Hepatocyte (in vitro differentiated cells): Measurements from ENCODE around the gene CYB5R3. TPM values are rescaled to one million over a fixed set of nuclear protein-coding genes. Genes with fewer than 3 reads are reported as not detected.
"Not testable (repeated sequence)": the region's sequence is repeated elsewhere in the genome, so short reads cannot be mapped to it uniquely, and the experiment has no call there.

ENCODE experiments used
- DNase-seq: peaks from one replicate; pipeline ENCODE4 v3.0.0-alpha.2; 2016; ENCODE audit warnings: low spot score
- H2AFZ ChIP-seq: fragments of 200-600 bp; sonication (generic); 2 replicates; pipeline ENCODE4 v1.6.0; 2016; ENCODE audit warnings: antibody characterized with exemption, mild to moderate bottlenecking
- H3K27ac ChIP-seq: fragments of 200-600 bp; sonication (generic); 2 replicates; pipeline ENCODE4 v1.5.1; 2016; ENCODE audit warnings: mild to moderate bottlenecking
- H3K27me3 ChIP-seq: fragments of 200-600 bp; sonication (generic); 2 replicates; pipeline ENCODE4 v1.6.1; 2016
- H3K36me3 ChIP-seq: fragments of 200-600 bp; sonication (generic); replicated peaks from 2 replicates; pipeline ENCODE4 v1.5.1; 2016; ENCODE audit warnings: low read depth; ENCODE audit not compliant: insufficient read depth
- H3K4me1 ChIP-seq: fragments of 200-600 bp; sonication (generic); 2 replicates; pipeline ENCODE4 v1.5.1; 2016; ENCODE audit warnings: mild to moderate bottlenecking, moderate library complexity; ENCODE audit not compliant: insufficient read depth
- H3K4me2 ChIP-seq: fragments of 200-600 bp; sonication (generic); 2 replicates; pipeline ENCODE4 v1.6.0; 2016
- H3K4me3 ChIP-seq: fragments of 200-600 bp; sonication (generic); 2 replicates; pipeline ENCODE4 v1.5.1; 2016; ENCODE audit warnings: mild to moderate bottlenecking
- H3K79me2 ChIP-seq: fragments of 200-600 bp; sonication (generic); 2 replicates; pipeline ENCODE4 v1.6.0; 2017; ENCODE audit warnings: mild to moderate bottlenecking
- H3K9me2 ChIP-seq: fragments of 200-600 bp; sonication (generic); replicated peaks from 2 replicates; pipeline ENCODE4 v1.6.0; 2017; ENCODE audit warnings: mild to moderate bottlenecking; ENCODE audit not compliant: insufficient read depth
- H3K9me3 ChIP-seq: fragments of 200-600 bp; sonication (generic); 2 replicates; pipeline ENCODE4 v1.5.1; 2016; ENCODE audit warnings: low read depth, mild to moderate bottlenecking
- H4K20me1 ChIP-seq: fragments of 200-600 bp; sonication (generic); 2 replicates; pipeline ENCODE4 v1.6.0; 2016; ENCODE audit warnings: mild to moderate bottlenecking; ENCODE audit not compliant: insufficient read depth, poor library complexity, severe bottlenecking
- CTCF ChIP-seq: fragments of 200-600 bp; sonication (generic); IDR thresholded peaks from 2 replicates; pipeline ENCODE4 v1.5.1; 2016; ENCODE audit warnings: antibody characterized with exemption, mild to moderate bottlenecking; ENCODE audit not compliant: poor library complexity
- EZH2 ChIP-seq: fragments of 200-600 bp; sonication (generic); IDR thresholded peaks from 2 replicates; pipeline ENCODE4 v1.6.1; 2016; ENCODE audit warnings: antibody characterized with exemption, mild to moderate bottlenecking, borderline replicate concordance
- EZH2phosphoT487 ChIP-seq: fragments of 200-600 bp; sonication (generic); IDR thresholded peaks from one replicate; pipeline ENCODE4 v1.6.1; 2018; ENCODE audit warnings: antibody characterized with exemption, mild to moderate bottlenecking, low read depth, moderate library complexity; ENCODE audit not compliant: unreplicated experiment, severe bottlenecking
- WGBS: methylation state at CpG from one replicate; pipeline ENCODE4 v1.1.6; 2016; ENCODE audit warnings: low lambda C conversion rate; ENCODE audit errors: missing lambda C conversion rate; 5-methylcytosine and 5-hydroxymethylcytosine counted together
- polyA plus RNA-seq: library from polyadenylated mRNA; unstranded; fragments of >200 nt; fragmentation: Nextera tagmentation; extraction: Ambion mirVana; gene quantifications from 2 replicates; pipeline ENCODE4 v1.2.1, GENCODE V29; 2016
- total RNA-seq: library from RNA; depleted of rRNA; stranded (reverse); fragments of >200 nt; gene quantifications from 2 replicates; pipeline ENCODE4 v1.2.3, GENCODE V29; 2014

Gene CYB5R3
- total and polyA plus RNA-seq, 2 experiments from 2014 or later = 119 to 438 TPM

- no peak overlapping the region for H3K27ac ChIP-seq
- no peaks in the 10 kb centered on the region for H3K36me3 ChIP-seq
- H3K9me2 ChIP-seq = no peaks in the 10 kb centered on the region
- H3K27me3 ChIP-seq = no peaks in the 10 kb centered on the region
- peaks cover 5% of the 10 kb centered on the region for H3K4me1 ChIP-seq
- H2AFZ ChIP-seq = no peak overlapping the region
- H3K4me2 ChIP-seq = no peak overlapping the region
- H3K9me3 ChIP-seq = no peaks in the 10 kb centered on the region
- TF ChIP-seq EZH2phosphoT487 = no peak
- no peak for TF ChIP-seq EZH2
- no peaks in the 10 kb centered on the region for H3K79me2 ChIP-seq
- DNase-seq = no peak
- H4K20me1 ChIP-seq = no peaks in the 10 kb centered on the region
- no peak overlapping the region for H3K4me3 ChIP-seq
- 94% methylated on average over 24 of the region's 35 CpGs for WGBS
Observed at GRCh38 chr22:42619261-42620063, 29.7 kb downstream of the CYB5R3 start.

GRCh38 chr22:42617155-42617983 is 31.8 kb downstream of the CYB5R3 start:
- Histone ChIP-seq H4K20me1 (peaks cover 12% of the 10 kb centered on the region), H3K27me3 (no peaks in the 10 kb centered on the region), H3K4me2 (no peak overlapping the region), H3K9me2 (no peaks in the 10 kb centered on the region), H2AFZ (no peak overlapping the region), H3K4me3 (no peak overlapping the region), H3K36me3 (no peaks in the 10 kb centered on the region), H3K4me1 (peaks cover 17% of the 10 kb centered on the region), H3K27ac (no peak overlapping the region), H3K79me2 (peaks cover 18% of the 10 kb centered on the region), H3K9me3 (no peaks in the 10 kb centered on the region)
- TF ChIP-seq EZH2 (no peak), EZH2phosphoT487 (no peak), CTCF (no peak)
- no peak for DNase-seq
- WGBS = 81% methylated on average over 20 of the region's 20 CpGs

- H3K9me3 ChIP-seq, H3K36me3 ChIP-seq, H3K9me2 ChIP-seq, H3K4me3 ChIP-seq, H2AFZ ChIP-seq, H3K27me3 ChIP-seq, DNase-seq: not testable (repeated sequence)
- H4K20me1 ChIP-seq = peaks cover 28% of the 10 kb centered on the region
- peaks cover 33% of the 10 kb centered on the region for H3K79me2 ChIP-seq
- peak overlapping the region; percentile 69 for H3K4me2 ChIP-seq
- peak overlapping the region; percentile 90 for H3K27ac ChIP-seq
- WGBS = 54% methylated on average over 13 of the region's 13 CpGs
- H3K4me1 ChIP-seq = peaks cover 24% of the 10 kb centered on the region
Observed at GRCh38 chr22:42615860-42616175, 33.4 kb downstream of the CYB5R3 start.

GRCh38 chr22:42615092-42615859 is 33.9 kb downstream of the CYB5R3 start:
- WGBS = 3% methylated on average over 35 of the region's 35 CpGs
- H4K20me1 ChIP-seq = peaks cover 33% of the 10 kb centered on the region
- no peak overlapping the region for H2AFZ ChIP-seq
- DNase-seq = peak; percentile 95
- H3K36me3 ChIP-seq = no peaks in the 10 kb centered on the region
- H3K27me3 ChIP-seq = no peaks in the 10 kb centered on the region
- peaks cover 38% of the 10 kb centered on the region for H3K79me2 ChIP-seq
- H3K9me3 ChIP-seq = no peaks in the 10 kb centered on the region
- H3K9me2 ChIP-seq = no peaks in the 10 kb centered on the region
- peak overlapping the region; percentile 90 for H3K27ac ChIP-seq
- peak overlapping the region; percentile 69 for H3K4me2 ChIP-seq
- H3K4me3 ChIP-seq = no peak overlapping the region
- peaks cover 24% of the 10 kb centered on the region for H3K4me1 ChIP-seq
- TF ChIP-seq CTCF = no peak
